ENCODE data around the gene ZBED4. TPM values are rescaled to one million over a fixed set of nuclear protein-coding genes. Genes with fewer than 3 reads are reported as not detected.

The ZBED4 gene
- total and polyA plus RNA-seq, 4 donors = 2.1 to 10.3 (median 4.8) TPM

- peak overlapping the region; percentile 83 to 84 for H3K27ac ChIP-seq (ENCODE audit: low read depth in 1 of 2, low read length in 2 of 2)
- H3K9ac ChIP-seq (ENCODE audit: low read depth in 1 of 2, low read length in 2 of 2) = no peak overlapping the region
- no peak for DNase-seq (ENCODE audit: low spot score)
- H3K36me3 ChIP-seq (ENCODE audit: control insufficient read depth in 4 of 4, insufficient read depth in 3 of 4, low read depth in 1 of 4, low read length in 3 of 4) = no peaks in the 10 kb centered on the region
- H3K9me3 ChIP-seq (ENCODE audit: control insufficient read depth in 4 of 4, low read length in 3 of 4) = no peaks in the 10 kb centered on the region
- TF ChIP-seq NR2F2 (IDR thresholded peaks at IDR 0.05) (peak; percentile 90), HNF4A (conservative IDR thresholded peaks at IDR 0.05) (peak in 1 of 2 donors; percentile 82), TAF1 (conservative IDR thresholded peaks at IDR 0.05) (no peak), RXRA (IDR thresholded peaks at IDR 0.05) (peak; percentile 66 to 91), REST (IDR thresholded peaks at IDR 0.05) (peak; percentile 39), SP1 (IDR thresholded peaks at IDR 0.05) (peak; percentile 69), JUND (IDR thresholded peaks at IDR 0.05) (no peak), RAD21 (IDR thresholded peaks at IDR 0.05) (peak; percentile 25 to 36), CTCF (IDR thresholded peaks at IDR 0.05; ENCODE audit: low read depth, low read length, missing input control) (no peak)
- peak overlapping the region in 1 of 3 donors; percentile 69 for H3K4me3 ChIP-seq (ENCODE audit: low read depth in 1 of 3, low read length in 3 of 3)
- peaks cover 9 to 40% (median 36%) of the 10 kb centered on the region in 4 donors for H3K4me1 ChIP-seq (ENCODE audit: control insufficient read depth in 4 of 4, insufficient read depth in 4 of 4, low read length in 3 of 4)
- WGBS = 49% methylated on average over 27 of the region's 27 CpGs
- no peaks in the 10 kb centered on the region for H3K27me3 ChIP-seq (ENCODE audit: control insufficient read depth in 4 of 4, insufficient read depth in 4 of 4, low read length in 3 of 4)
Observed at GRCh38 chr22:49933236-49934159, 79.9 kb downstream of the ZBED4 start.

- TF ChIP-seq RXRA (IDR thresholded peaks at IDR 0.05) (peak; percentile 84 to 93), HNF4A (conservative IDR thresholded peaks at IDR 0.05) (no peak), SP1 (IDR thresholded peaks at IDR 0.05) (peak; percentile 25), TAF1 (conservative IDR thresholded peaks at IDR 0.05) (no peak)
- H3K27me3 ChIP-seq (ENCODE audit: control insufficient read depth in 4 of 4, insufficient read depth in 4 of 4, low read length in 3 of 4) = no peaks in the 10 kb centered on the region
- H3K9me3 ChIP-seq (ENCODE audit: control insufficient read depth in 4 of 4, low read length in 3 of 4) = no peaks in the 10 kb centered on the region
- H3K27ac ChIP-seq (ENCODE audit: low read depth in 1 of 2, low read length in 2 of 2) = peak overlapping the region; percentile 83 to 84
- 33% methylated on average over 24 of the region's 24 CpGs for WGBS
- no peaks in the 10 kb centered on the region for H3K36me3 ChIP-seq (ENCODE audit: control insufficient read depth in 4 of 4, insufficient read depth in 3 of 4, low read depth in 1 of 4, low read length in 3 of 4)
- H3K4me3 ChIP-seq (ENCODE audit: low read depth in 1 of 3, low read length in 3 of 3) = peak overlapping the region in 1 of 3 donors; percentile 69
- peaks cover 9 to 45% (median 38%) of the 10 kb centered on the region in 4 donors for H3K4me1 ChIP-seq (ENCODE audit: control insufficient read depth in 4 of 4, insufficient read depth in 4 of 4, low read length in 3 of 4)
- no peak for DNase-seq (ENCODE audit: low spot score)
- H3K9ac ChIP-seq (ENCODE audit: low read depth in 1 of 2, low read length in 2 of 2) = no peak overlapping the region
Observed at GRCh38 chr22:49934160-49934890, 80.7 kb downstream of the ZBED4 start.
